DOHH2 (cell line): ENCODE measurements around the gene FCN1.
A peak's percentile ranks its signal among the peaks of the same experiment; 100 is the strongest.

ENCODE experiments used
- H3F3A ChIP-seq: fragments of 200-600 bp; sonication (generic), shearing (Covaris generic); 2 replicates; pipeline ENCODE4 v1.6.0; 2016; ENCODE audit warnings: antibody characterized with exemption, mild to moderate bottlenecking; ENCODE audit not compliant: control insufficient read depth, insufficient read depth
- H3K27ac ChIP-seq: fragments of 200-600 bp; sonication (generic); 2 replicates; pipeline ENCODE4 v1.5.1; 2014; ENCODE audit warnings: low read depth, mild to moderate bottlenecking, low read length, moderate library complexity
- H3K27me3 ChIP-seq: fragments of 200-600 bp; sonication (generic); 2 replicates; pipeline ENCODE4 v1.6.1; 2014; ENCODE audit warnings: mild to moderate bottlenecking, low read length, mixed read lengths; ENCODE audit not compliant: control insufficient read depth
- H3K36me3 ChIP-seq: fragments of 200-600 bp; sonication (generic); 2 replicates; pipeline ENCODE4 v1.6.1; 2014; ENCODE audit warnings: mild to moderate bottlenecking, low read length, moderate library complexity, mixed read lengths; ENCODE audit not compliant: control insufficient read depth
- H3K4me1 ChIP-seq: fragments of 200-600 bp; sonication (generic); 2 replicates; pipeline ENCODE4 v1.6.1; 2014; ENCODE audit warnings: mild to moderate bottlenecking, low read length, mixed read lengths; ENCODE audit not compliant: control insufficient read depth
- H3K4me2 ChIP-seq: fragments of 200-600 bp; sonication (generic); 2 replicates; pipeline ENCODE4 v1.6.0; 2014; ENCODE audit warnings: mild to moderate bottlenecking, low read length, moderate library complexity
- H3K4me3 ChIP-seq: fragments of 200-600 bp; sonication (generic); 2 replicates; pipeline ENCODE4 v1.5.1; 2014; ENCODE audit warnings: mild to moderate bottlenecking, low read length, mixed read lengths
- H3K79me2 ChIP-seq: fragments of 200-600 bp; sonication (generic); 2 replicates; pipeline ENCODE4 v1.6.1; 2014; ENCODE audit warnings: mild to moderate bottlenecking, low read length, mixed read lengths; ENCODE audit not compliant: control insufficient read depth
- H3K9me2 ChIP-seq: fragments of 200-600 bp; sonication (generic); replicated peaks from 2 replicates; pipeline ENCODE4 v1.6.1; 2014; ENCODE audit warnings: mild to moderate bottlenecking, low read length, mixed read lengths; ENCODE audit not compliant: control insufficient read depth
- H3K9me3 ChIP-seq: fragments of 200-600 bp; sonication (generic); 2 replicates; pipeline ENCODE4 v1.6.1; 2014; ENCODE audit warnings: antibody characterized with exemption, low read length, mixed read lengths; ENCODE audit not compliant: control insufficient read depth, insufficient read depth
- H4K20me1 ChIP-seq: fragments of 200-600 bp; sonication (generic); 2 replicates; pipeline ENCODE4 v1.6.0; 2014; ENCODE audit warnings: low read depth, mild to moderate bottlenecking, antibody characterized with exemption, low read length, moderate library complexity; ENCODE audit not compliant: control insufficient read depth, insufficient read depth
- CTCF ChIP-seq: fragments of 200-600 bp; sonication (generic); IDR thresholded peaks from one replicate; pipeline ENCODE4 v1.5.1; 2014; ENCODE audit warnings: antibody characterized with exemption, mild to moderate bottlenecking, low read depth, low read length; ENCODE audit not compliant: poor library complexity, severe bottlenecking
- EZH2phosphoT487 ChIP-seq: fragments of 200-600 bp; sonication (generic); IDR thresholded peaks from 2 replicates; pipeline ENCODE4 v1.6.1; 2017; ENCODE audit warnings: borderline replicate concordance, mild to moderate bottlenecking, antibody characterized with exemption, low read length, moderate library complexity, mixed read lengths

FCN1 gene

DNA sequence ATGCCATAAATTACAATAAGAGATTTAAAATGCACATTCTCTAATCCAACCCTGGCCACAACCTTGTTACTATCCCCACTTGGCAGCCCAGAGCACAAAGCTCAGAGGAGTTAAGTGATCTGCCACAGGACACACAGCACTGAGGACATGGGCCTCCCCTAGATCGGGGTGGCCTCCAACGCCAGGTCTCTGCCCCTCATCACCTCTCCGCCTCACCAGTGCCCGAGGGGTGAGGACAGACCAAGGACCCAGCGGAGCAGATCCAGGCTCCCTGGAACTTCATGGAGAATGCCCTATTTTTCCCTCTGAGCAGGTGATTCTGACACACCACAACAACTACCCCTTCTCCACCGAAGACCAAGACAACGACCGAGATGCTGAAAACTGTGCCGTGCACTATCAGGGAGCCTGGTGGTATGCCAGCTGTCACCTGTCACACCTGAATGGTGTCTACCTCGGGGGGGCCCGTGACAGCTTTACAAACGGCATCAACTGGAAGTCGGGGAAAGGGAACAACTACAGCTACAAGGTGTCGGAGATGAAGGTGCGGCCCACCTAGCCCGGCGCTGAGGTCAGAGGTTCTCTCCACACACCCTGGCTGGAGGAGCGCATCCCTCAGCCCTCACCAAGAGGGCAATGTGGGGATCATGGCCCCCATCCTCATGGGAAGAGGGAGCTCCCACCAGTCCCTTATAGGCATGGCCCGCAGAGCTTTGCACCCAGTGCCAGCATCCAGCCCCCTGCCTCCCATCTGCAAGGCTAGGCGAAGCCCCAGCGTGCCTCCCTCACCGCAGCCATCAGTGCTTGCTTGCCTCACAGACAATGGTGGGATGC, 49.6 kb downstream of the FCN1 start:
- Histone ChIP-seq H3K27ac (peak overlapping the region; percentile 75), H3F3A (no peaks in the 10 kb centered on the region), H4K20me1 (no peaks in the 10 kb centered on the region), H3K9me2 (no peaks in the 10 kb centered on the region), H3K79me2 (no peaks in the 10 kb centered on the region), H3K4me3 (peak overlapping the region; percentile 9), H3K9me3 (no peaks in the 10 kb centered on the region), H3K4me2 (peak overlapping the region; percentile 71), H3K27me3 (no peaks in the 10 kb centered on the region), H3K36me3 (no peaks in the 10 kb centered on the region), H3K4me1 (peaks cover 30% of the 10 kb centered on the region)
- no peak for TF ChIP-seq CTCF
- TF ChIP-seq EZH2phosphoT487 = no peak

- TF ChIP-seq EZH2phosphoT487 = no peak
- TF ChIP-seq CTCF = no peak
These were observed 52.9 kb downstream of the FCN1 start for GRCh38 chr9:134864821-134865190.

GRCh38 chr9:134863941-134864820, 53.5 kb downstream of the FCN1 start:
- Histone ChIP-seq H3K4me2 (no peak overlapping the region), H3K27ac (no peak overlapping the region), H3K79me2 (no peaks in the 10 kb centered on the region), H3K27me3 (no peaks in the 10 kb centered on the region), H3K9me3 (no peaks in the 10 kb centered on the region), H3K9me2 (no peaks in the 10 kb centered on the region), H3K36me3 (no peaks in the 10 kb centered on the region), H4K20me1 (no peaks in the 10 kb centered on the region), H3K4me1 (peaks cover 15% of the 10 kb centered on the region), H3K4me3 (no peak overlapping the region), H3F3A (no peaks in the 10 kb centered on the region)
- TF ChIP-seq EZH2phosphoT487 = no peak
- TF ChIP-seq CTCF = no peak

More at GRCh38 chr9:134864821-134865190, 52.9 kb downstream of the FCN1 start:
- no peak overlapping the region for H3K27ac ChIP-seq
- no peaks in the 10 kb centered on the region for H3K27me3 ChIP-seq
- peaks cover 22% of the 10 kb centered on the region for H3K4me1 ChIP-seq
- H3K9me3 ChIP-seq = no peaks in the 10 kb centered on the region
- no peaks in the 10 kb centered on the region for H3K9me2 ChIP-seq
- H3F3A ChIP-seq = no peaks in the 10 kb centered on the region
- H3K79me2 ChIP-seq = no peaks in the 10 kb centered on the region
- H4K20me1 ChIP-seq = no peaks in the 10 kb centered on the region
- H3K36me3 ChIP-seq = no peaks in the 10 kb centered on the region
- H3K4me3 ChIP-seq = no peak overlapping the region
- no peak overlapping the region for H3K4me2 ChIP-seq
